Esophagus muscularis mucosa (tissue), 4 donors: ENCODE measurements around the gene PTF1A.

Experiments
- CTCF ChIP-seq, 3 experiments: fragments of 200-600 bp in 2 of 3; fragments of 450-650 bp in 1 of 3; sonication (generic) in 2 of 3; IDR thresholded peaks; one replicate each; pipeline ENCODE4 v1.5.1; 2017 to 2019; ENCODE audit warnings: antibody characterized with exemption in 3 of 3, mild to moderate bottlenecking in 2 of 3, moderate library complexity in 1 of 3
- EP300 ChIP-seq: sonication (generic); formaldehyde crosslinking; IDR thresholded peaks from one replicate; pipeline ENCODE4 v1.6.1; 2017; ENCODE audit warnings: antibody characterized with exemption
- POLR2A ChIP-seq: fragments of 450-650 bp; IDR thresholded peaks from one replicate; pipeline ENCODE4 v1.6.1; 2017; ENCODE audit warnings: antibody characterized with exemption, moderate library complexity, mild to moderate bottlenecking, low read depth

GRCh38 chr10:23238015-23238414 lies 45.9 kb downstream of the PTF1A start:
- no peak for TF ChIP-seq EP300
- no peak for TF ChIP-seq CTCF (IDR thresholded peaks at IDR 0.05)
- TF ChIP-seq POLR2A: no peak
